ENCODE data around the gene FAM241A.
A peak's percentile ranks its signal among the peaks of the same experiment; 100 is the strongest.
"Not testable (repeated sequence)": the region's sequence is repeated elsewhere in the genome, so short reads cannot be mapped to it uniquely, and the experiment has no call there.

The FAM241A gene

DNA sequence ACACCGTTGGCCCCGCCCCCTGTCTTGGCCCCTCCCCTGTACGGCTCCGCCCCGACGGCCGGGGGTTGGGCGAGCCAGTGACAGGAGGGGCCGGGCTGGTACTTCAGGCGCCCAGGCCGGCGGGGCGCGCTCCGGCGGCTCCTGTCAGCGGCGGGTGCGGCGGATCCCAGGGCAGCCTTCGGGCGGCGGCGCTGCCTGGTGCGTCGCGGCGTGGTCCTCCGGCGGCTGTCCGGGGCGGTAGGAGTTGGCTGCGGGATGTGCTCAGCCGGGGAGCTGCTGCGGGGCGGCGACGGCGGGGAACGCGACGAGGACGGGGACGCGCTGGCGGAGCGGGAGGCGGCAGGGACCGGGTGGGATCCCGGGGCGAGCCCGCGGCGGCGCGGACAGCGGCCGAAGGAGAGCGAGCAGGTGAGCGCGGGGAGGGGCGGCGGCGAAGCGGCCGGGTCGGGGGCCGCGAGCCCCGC lies at the start of gene FAM241A:
Gene FAM241A (plus strand): TSS at position 129 of the 464 bp plus-strand sequence. CDS start 127 bp downstream, at position 256.
- DNase-seq: peak; percentile 90

DNA sequence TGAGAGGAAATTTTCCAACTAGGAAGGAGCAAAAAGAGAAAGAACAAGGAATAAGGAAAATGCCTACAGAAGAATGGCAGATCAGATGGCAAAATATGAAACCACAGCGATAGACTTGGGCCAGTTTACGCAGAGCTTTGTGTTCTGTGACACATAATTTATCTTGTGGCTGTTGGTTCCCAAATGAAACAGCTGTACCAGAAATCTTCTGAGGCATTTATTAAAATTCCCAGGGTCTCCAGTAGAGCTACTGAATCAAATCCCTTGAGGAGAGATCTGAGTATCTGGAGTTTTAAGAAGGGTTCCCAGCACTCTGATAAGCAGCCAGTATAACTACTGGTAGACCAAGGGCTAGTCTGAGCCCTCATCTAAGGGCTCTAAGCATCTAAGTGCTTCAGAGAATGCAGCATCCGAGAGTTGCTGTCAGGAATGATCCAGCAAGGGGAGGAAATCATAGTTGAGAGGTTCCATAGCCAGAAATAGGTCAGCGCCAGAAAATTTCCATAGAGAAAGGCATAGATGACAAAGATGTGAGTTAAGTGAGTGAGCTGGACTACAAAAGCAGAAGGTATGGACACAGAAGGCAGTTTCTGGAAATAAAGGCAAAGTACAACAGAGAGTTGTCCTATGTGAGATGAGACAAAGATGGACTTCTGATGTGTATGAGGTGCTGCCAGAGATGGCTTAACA lies 46.3 kb upstream of the FAM241A start:
- no peak for DNase-seq

GRCh38 chr4:112099701-112100297 lies 45.5 kb upstream of the FAM241A start:
- DNase-seq: no peak

DNA sequence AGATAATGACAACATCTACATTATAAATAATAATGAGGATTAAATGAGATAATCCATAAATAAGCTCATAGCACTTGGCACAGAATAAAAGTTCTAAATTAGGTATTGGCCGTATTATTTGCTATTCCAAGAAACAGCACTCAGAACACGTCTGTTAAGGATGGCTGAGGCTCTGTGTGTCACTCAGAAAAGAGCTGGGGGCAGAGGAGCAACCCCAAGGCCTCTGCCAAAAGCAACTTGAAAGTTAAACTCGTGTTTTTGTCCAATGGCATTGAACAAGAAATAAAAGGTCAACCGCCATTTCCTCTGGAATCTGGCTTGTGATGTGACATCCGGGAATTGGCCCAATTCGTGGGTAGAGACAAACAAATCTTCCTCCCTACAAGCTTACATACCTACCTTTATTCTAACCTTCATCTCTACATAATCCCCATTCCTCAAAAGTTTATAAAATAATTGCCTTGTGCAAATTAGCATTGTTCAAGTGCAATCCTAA lies 42.3 kb upstream of the FAM241A start:
- no peak for DNase-seq

DNA sequence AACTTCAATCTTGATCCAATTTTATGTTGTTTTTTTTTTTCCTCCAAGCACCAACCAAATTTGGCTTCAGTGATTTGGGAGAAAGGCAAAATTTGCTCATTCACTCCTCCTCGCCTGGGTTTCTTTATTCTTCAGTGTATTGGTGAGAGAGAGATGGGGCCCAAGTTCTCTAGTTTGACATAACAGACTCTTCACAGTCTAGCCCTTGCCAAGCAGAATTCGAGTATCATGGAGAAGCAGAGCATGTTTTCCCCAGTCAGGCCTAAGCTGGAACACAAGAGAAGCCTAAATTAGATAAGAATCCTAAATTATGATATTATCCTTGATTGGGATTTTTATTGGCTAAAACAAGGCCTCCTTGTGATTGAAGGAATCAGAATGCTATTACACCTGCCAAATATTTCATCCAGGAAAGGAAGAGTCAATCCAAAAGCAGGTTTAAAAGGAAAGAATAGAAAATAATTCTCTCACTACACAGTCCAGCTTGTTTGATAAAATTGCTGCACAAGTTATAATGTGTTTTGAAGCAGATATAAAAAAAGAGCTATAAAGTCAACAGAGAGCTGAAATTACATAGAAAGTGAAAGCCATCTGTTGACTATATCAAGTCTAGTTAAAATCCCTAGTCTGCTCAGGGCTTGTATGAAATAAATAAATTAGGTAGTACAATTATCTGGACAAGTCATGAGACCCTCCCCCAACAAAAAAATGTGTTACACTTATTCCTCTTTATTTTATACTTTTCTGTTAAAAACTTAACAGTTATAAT lies 39.9 kb upstream of the FAM241A start:
- DNase-seq: no peak

- no peak for DNase-seq
Measured at GRCh38 chr4:112109360-112110058, 35.7 kb upstream of the FAM241A start.

GRCh38 chr4:112110059-112110425 lies 35.2 kb upstream of the FAM241A start:
- no peak for DNase-seq

GRCh38 chr4:112111306-112111705 lies 33.9 kb upstream of the FAM241A start:
- DNase-seq: no peak

- DNase-seq: not testable (repeated sequence)
Measured at GRCh38 chr4:112112095-112112494, 33.2 kb upstream of the FAM241A start.

- no peak for DNase-seq
Measured at GRCh38 chr4:112112590-112113170, 32.6 kb upstream of the FAM241A start.

GRCh38 chr4:112113864-112114263 lies 31.4 kb upstream of the FAM241A start:
- DNase-seq: no peak

- no peak for DNase-seq
Measured at GRCh38 chr4:112114452-112114851, 30.8 kb upstream of the FAM241A start.

DNA sequence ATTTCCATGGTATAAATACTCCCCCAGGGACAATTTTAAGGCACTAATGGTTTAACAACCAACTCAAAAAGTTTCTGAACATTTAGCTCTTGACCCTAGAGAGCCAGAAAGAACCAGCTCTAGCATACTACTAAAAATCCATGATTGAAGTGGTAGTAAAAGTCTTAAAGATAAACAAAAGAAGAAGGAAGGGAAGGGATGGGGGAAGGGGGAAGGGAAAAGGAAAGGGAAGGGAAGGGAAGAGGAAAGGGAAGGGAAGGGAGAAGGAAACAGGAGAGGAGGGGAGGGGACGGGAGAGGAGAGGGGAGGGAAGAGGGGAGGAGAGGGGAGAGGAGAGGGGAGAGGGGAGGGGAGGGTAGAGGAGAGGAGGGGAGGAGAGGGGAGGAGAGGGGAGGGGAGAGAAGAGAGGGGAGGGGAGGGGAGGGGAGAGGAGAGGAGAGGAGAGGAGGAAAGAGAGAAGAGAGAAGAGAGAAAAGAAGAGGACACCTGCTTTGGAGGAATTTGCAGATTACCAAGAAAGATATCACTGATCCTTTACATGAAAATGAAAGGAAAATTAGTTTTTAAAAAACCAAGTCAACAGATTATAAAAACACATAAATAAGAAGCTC lies 26.4 kb upstream of the FAM241A start:
- no peak for DNase-seq

DNA sequence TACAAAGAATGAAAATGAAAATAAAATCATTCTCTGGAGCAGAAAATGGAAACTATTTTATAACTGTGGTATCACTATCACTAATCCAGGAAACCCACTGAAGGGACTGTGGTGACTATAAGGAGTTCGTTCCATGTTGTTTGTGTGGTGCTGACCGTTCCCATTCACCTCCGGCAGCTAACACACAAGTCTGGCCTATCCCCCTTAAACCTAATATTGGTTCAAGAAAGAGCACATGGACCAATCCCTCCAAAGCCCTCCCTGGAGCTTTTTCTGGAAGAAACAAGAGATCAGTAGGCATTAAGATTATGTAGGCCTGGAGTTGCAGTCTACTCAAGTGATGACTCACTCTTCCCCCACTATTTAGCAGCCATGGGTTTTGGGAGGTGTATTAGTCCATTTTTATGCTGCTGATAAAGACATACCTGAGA lies 25.9 kb upstream of the FAM241A start:
- no peak for DNase-seq

DNA sequence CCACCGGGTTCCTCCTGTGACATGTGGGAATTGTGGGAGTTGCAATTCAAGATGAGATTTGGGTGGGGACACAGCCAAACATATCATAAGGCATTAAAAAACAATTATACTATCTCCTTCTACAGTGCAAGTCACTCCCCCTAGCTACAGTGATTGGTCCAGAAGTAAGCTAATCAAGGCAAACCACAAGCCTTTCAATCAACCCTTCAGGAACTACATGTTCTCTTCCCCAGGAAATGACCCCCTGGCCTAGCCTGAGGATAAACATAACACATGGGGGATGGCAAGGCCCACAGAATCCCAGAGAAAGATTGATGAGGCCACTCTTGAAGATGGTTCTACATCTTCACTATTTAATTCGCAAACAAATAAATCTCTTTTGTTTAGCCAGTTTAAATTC lies 25.2 kb upstream of the FAM241A start:
- DNase-seq: no peak

DNA sequence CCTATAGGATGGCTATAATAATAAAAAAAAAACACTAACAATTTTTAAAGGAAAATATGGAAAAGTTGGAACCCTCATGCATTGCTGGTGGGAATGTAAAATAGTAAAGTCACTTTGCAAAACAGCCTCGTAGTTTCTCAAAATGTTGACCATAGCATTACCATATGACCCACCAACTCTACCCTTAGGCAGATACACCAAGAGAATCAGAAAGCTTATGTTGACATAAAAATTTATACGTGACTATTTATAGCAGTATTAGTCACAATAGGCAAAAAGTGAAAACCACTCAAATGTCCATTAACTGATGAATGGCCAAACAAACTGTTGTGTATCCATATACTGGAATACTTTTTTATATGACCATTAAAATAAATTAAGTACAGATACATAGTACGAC lies 19.8 kb upstream of the FAM241A start:
- no peak for DNase-seq

- DNase-seq: no peak
Measured at GRCh38 chr4:112127048-112127637, 18.1 kb upstream of the FAM241A start.

- no peak for DNase-seq
Measured at GRCh38 chr4:112127803-112128202, 17.5 kb upstream of the FAM241A start.

DNA sequence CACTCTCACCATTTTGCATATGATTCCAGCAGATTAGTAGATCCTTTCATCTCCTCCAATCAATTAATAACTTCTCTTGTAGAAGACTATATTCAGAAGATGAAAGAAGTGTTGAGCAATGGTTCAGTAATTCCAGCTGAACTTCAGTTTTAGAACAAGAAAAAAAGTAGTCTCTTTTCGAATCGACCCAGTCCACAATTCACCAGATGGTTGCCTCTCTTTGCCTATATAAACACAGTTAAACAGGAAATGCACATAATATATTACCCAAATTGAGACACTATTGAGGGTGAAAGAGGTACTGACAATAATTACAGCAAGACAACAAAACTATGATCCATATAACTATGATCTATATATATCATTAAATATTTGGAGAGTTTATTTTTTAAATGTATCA lies 16.8 kb upstream of the FAM241A start:
- DNase-seq: no peak

DNA sequence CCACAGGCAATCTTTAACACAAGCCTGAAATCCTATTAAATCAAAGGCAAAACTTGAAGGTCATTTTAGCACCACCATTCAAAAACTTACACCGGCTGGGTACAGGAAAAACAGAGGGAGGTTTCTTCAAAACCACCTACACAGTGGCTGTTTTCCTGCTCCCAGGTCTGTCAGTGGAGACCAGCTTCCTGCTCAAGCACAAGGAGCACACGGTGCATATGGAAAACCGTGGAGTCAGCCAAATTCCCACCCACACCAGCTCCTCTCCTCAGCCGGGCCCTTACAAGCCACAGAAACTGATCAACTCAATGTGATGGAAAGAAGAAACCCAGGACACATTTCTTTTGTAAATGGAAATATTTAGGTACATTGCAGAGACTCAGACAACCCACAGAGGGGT lies 14.3 kb upstream of the FAM241A start:
- no peak for DNase-seq

GRCh38 chr4:112136551-112136950 lies 8.7 kb upstream of the FAM241A start:
- no peak for DNase-seq

DNA sequence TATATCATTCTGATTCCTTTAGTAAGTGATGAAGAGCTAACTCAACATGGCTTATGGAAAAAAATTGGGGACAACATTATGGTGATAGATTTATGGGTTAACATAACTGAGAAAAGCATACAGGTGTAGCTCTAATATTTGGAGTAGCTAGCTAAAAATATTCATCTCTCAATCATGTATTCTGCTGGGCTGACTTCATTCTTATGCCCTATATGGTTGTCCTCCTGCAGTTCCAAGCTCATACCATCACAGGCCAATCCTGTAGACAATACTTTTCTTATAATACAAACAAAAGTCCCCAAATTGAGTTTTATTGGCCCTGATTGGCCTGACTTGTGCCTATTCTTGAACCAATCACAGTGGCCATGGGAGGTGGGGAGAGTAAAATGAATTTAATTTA lies 6.7 kb upstream of the FAM241A start:
- DNase-seq: no peak
